GM12891 (cell line): ENCODE results near the gene CALCOCO2.
A peak's percentile ranks its signal among the peaks of the same experiment; 100 is the strongest.
"Not testable (repeated sequence)": the region's sequence is repeated elsewhere in the genome, so short reads cannot be mapped to it uniquely, and the experiment has no call there.

ENCODE experiments used
- DNase-seq: peaks from one replicate; pipeline ENCODE4 v3.0.0; 2011; ENCODE audit warnings: low spot score; ENCODE audit not compliant: insufficient read length
- FAIRE-seq: peaks from 2 replicates; lab custom pipeline; 2011; peaks lifted over from hg19 to GRCh38; lab: Jason Lieb, UNC
- PAX5 ChIP-seq: IDR thresholded peaks from 2 replicates; pipeline ENCODE4 v1.6.1; 2011; ENCODE audit warnings: low read length, moderate library complexity, mild to moderate bottlenecking; ENCODE audit not compliant: insufficient read depth, severe bottlenecking
- POLR2A ChIP-seq: IDR thresholded peaks from 2 replicates; pipeline ENCODE4 v1.6.1; 2011; ENCODE audit warnings: low read depth, low read length, control low read depth
- POLR2AphosphoS5 ChIP-seq: IDR thresholded peaks from 2 replicates; pipeline ENCODE4 v1.6.1; 2011; ENCODE audit warnings: low read depth, low read length, control low read depth
- POU2F2 ChIP-seq: IDR thresholded peaks from 2 replicates; pipeline ENCODE4 v1.6.1; 2011; ENCODE audit warnings: low read depth, mild to moderate bottlenecking, control low read depth, low read length, moderate library complexity
- SPI1 ChIP-seq: IDR thresholded peaks from 2 replicates; pipeline ENCODE4 v1.6.1; 2011; ENCODE audit warnings: low read depth, low read length, control low read depth
- TAF1 ChIP-seq: IDR thresholded peaks from 2 replicates; pipeline ENCODE4 v1.6.1; 2011; ENCODE audit warnings: low read depth, low read length, control low read depth

The CALCOCO2 gene

GRCh38 chr17:48825446-48826381 lies 5.1 kb upstream of the CALCOCO2 start:
- no peak for DNase-seq
- no peak for TF ChIP-seq POLR2A
- no peak for TF ChIP-seq SPI1
- TF ChIP-seq PAX5 = no peak
- no peak for TF ChIP-seq POLR2AphosphoS5
- TF ChIP-seq TAF1 = no peak
- no peak for TF ChIP-seq POU2F2
- no peak for FAIRE-seq

GRCh38 chr17:48831549-48831883 lies 681 bp downstream of the CALCOCO2 start:
- no peak for FAIRE-seq
- DNase-seq = no peak
- TF ChIP-seq POLR2AphosphoS5 (no peak), TAF1 (no peak), PAX5 (no peak), POU2F2 (no peak), POLR2A (no peak), SPI1 (no peak)

- FAIRE-seq (no peak), DNase-seq (no peak)
- TF ChIP-seq POLR2AphosphoS5 = no peak
- TF ChIP-seq PAX5 = no peak
- TF ChIP-seq SPI1 = no peak
- TF ChIP-seq POLR2A = no peak
- TF ChIP-seq TAF1 = no peak
Measured at GRCh38 chr17:48834973-48835372, 4.1 kb downstream of the CALCOCO2 start.

GRCh38 chr17:48835971-48836370 lies 5.1 kb downstream of the CALCOCO2 start:
- FAIRE-seq = no peak
- DNase-seq = no peak
- TF ChIP-seq TAF1 (no peak), POLR2A (no peak), PAX5 (no peak), SPI1 (no peak), POU2F2 (no peak), POLR2AphosphoS5 (no peak)

GRCh38 chr17:48837458-48837857 lies 6.6 kb downstream of the CALCOCO2 start:
- FAIRE-seq, DNase-seq: not testable (repeated sequence)

- TF ChIP-seq SPI1 = no peak
- no peak for FAIRE-seq
- no peak for DNase-seq
Measured at GRCh38 chr17:48840441-48840840, 9.6 kb downstream of the CALCOCO2 start.

- TF ChIP-seq POLR2A (no peak), SPI1 (0 out of 2 replicates have a peak, but pooled peaks have one; percentile 25)
- DNase-seq (peak; percentile 30), FAIRE-seq (peak; percentile 89)
Measured at GRCh38 chr17:48841395-48841831, 10.6 kb downstream of the CALCOCO2 start.

GRCh38 chr17:48842746-48843145 lies 11.9 kb downstream of the CALCOCO2 start:
- TF ChIP-seq SPI1 = no peak
- no peak for TF ChIP-seq TAF1
- TF ChIP-seq POLR2A = no peak
- TF ChIP-seq POU2F2 = no peak
- no peak for TF ChIP-seq POLR2AphosphoS5
- TF ChIP-seq PAX5 = no peak
- DNase-seq = no peak
- no peak for FAIRE-seq

GRCh38 chr17:48843187-48843900 lies 12.5 kb downstream of the CALCOCO2 start:
- DNase-seq (no peak), FAIRE-seq (no peak)
- TF ChIP-seq POU2F2 (no peak), POLR2A (no peak), PAX5 (no peak), POLR2AphosphoS5 (no peak), SPI1 (no peak), TAF1 (no peak)
